Stimulated activated CD4-positive, alpha-beta T cell treated with anti-CD3 and anti-CD28 coated beads, TNF-alpha, amount 100 ng/mL, for 4 hours (primary cell): ENCODE measurements around the gene SLC25A10.
"Not testable (repeated sequence)": the region's sequence is repeated elsewhere in the genome, so short reads cannot be mapped to it uniquely, and the experiment has no call there.

ENCODE experiments used
- DNase-seq, 3 experiments: peaks; one replicate each; pipeline ENCODE4 v3.0.0-alpha.2; 2020; ENCODE audit warnings: low read depth in 3 of 3

SLC25A10 gene

DNA sequence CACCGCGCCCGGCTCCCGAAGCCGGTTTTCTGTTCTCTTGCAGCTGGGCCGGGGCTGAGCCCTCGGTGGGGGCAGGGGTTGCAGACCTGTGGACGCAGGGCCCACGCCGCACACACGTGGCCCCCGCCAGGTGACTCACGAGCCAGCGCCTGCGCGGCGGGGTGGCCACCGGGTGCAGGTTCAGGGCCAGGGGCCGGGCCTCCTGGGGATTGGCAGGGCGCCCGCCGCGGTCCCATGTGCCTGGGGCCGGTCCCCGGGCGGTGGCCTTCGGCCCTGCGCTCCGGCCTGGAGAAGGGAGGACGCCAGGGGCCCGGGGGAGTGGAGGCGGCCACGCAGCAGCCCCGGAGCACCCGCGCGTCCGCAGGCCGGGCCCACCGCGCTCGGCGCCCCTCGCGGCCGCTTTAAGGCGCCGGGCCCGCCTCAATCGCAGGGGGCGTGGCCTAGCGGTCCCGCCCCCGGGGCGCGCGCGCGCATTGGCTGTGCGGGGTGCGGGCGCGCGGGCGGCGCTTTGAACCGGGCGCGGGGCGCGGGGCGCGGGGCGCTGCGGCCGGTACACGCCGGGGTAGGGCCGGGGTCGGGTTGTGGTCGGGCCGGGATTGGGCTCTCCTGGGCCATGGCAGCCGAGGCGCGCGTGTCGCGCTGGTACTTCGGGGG is at the start of gene SLC25A10:
SLC25A10 (plus strand) TSS at position 471 of the 654 bp plus-strand sequence; CDS start at position 614, 143 bp downstream.
- peak; percentile 62 to 81 (median 67) for DNase-seq

- DNase-seq = no peak
These were observed 48.0 kb upstream of the SLC25A10 start for GRCh38 chr17:81664051-81664470.

DNA sequence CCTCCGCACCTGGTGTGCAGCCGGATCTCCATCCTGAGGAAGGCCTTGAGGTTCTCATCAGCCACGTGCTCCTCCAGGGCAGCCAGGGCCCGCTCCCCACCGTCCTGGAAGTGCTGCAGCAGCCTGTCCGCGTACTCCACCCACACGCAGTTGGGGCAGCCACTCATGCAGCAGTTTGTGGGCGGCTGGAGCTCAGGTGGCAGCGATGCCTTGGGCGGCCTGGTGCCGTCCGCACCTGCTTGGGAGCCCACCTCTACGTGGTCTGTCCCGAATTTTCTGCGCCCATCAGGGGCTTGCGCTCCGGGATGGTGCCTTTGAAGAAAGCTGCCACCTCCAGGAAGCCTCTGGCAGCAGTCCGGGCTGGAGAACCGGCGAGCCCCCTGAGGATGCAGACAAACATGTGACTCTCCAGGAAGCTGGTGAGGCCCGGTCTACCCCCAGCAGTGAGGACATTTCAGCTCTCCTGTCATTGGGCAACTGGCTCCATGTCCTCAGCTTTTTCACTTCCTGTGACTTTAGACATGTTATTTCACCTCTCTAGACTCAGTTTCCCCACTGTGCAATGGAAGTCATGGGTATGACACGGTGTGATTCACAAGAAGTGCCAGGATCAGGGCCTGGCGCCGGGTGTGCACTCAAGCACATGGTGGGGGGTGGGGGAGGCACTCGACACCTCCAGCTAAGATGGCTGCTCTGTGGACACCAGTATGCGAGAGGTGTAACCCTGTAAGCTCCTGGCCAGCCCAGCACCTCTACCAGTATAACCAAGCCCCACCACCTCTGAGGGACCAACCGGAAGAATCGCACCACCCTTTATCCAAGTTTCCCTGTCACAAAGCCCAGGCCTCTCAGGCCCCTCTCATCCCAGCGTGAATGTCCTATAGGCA is 46.6 kb upstream of the SLC25A10 start:
- peak; percentile 48 to 54 (median 53) for DNase-seq

- peak in 1 of 3 experiments; percentile 22 for DNase-seq
These were observed 46.1 kb upstream of the SLC25A10 start for GRCh38 chr17:81666092-81666341.

DNA sequence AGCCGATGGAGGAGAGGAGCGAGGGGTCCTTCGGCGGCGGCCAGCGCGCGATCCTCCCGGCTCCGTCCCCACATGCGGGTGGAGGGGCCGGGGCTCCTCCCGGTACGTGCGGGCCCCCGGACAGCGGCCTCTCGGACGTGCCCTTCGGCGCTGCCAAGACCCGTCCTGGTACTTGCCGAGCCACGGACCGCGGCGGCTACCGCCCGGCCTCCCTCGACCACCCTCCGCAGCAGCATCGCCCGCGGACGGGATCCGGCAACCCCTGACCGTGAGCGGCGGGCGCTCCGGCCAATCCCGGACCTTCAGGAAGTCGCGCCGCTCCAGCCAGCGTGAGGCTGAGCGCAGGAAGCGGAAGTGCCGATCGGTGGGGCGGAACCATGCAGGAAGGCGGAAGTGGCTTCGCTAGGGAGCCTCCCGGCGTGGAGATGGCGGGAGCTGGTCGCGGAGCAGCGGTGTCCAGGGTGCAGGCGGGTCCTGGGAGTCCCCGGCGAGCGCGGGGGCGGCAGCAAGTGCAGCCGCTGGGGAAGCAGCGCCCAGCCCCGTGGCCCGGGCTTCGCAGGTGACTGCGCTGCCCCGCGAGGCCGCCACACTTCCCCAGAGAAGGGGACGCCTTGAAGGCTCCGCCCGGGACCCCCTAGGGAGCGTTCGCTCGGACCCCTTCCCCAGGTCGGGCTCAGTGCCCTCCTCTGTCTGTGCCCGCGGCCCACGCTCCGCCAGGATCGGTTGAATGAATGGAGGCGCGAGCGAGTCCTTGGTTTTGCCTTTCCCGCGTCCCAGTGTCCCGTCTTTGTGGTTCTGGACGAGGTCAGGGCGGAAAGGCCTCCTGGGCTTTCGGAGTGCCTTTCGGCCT is 45.5 kb upstream of the SLC25A10 start, which contains the start of the genes CCDC137 and OXLD1:
CCDC137 (plus strand) TSS at position 396 of the 850 bp plus-strand sequence; CDS start at position 426, 30 bp downstream.
OXLD1 (minus strand) TSS at position 264 of the 850 bp plus-strand sequence; CDS start at position 236, 28 bp downstream.
- DNase-seq = peak; percentile 81 to 82 (median 82)

- DNase-seq = no peak
These were observed 44.3 kb upstream of the SLC25A10 start for GRCh38 chr17:81667754-81668153.

GRCh38 chr17:81672504-81672903 is 39.6 kb upstream of the SLC25A10 start:
- no peak for DNase-seq

DNA sequence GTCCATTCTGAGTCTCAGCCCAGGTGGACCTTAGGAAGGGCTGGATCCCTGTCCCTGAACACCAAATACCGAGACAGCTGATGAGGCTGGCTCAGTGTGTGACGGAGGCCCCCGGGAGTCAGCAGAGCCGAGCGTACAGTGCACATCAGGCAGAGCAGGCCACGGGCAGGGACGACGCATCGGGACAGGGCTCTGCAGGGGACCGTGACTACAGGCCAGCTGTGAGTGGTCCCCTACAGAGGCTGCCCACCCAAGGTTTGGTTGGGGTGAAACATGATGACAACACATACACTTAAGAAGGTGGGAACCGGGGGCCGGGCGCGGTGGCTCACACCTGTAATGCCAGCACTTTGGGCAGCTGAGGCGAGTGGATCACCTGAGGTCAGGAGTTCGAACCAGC is 39.1 kb upstream of the SLC25A10 start:
- DNase-seq = no peak

- DNase-seq = no peak
These were observed 38.4 kb upstream of the SLC25A10 start for GRCh38 chr17:81673561-81674258.

DNA sequence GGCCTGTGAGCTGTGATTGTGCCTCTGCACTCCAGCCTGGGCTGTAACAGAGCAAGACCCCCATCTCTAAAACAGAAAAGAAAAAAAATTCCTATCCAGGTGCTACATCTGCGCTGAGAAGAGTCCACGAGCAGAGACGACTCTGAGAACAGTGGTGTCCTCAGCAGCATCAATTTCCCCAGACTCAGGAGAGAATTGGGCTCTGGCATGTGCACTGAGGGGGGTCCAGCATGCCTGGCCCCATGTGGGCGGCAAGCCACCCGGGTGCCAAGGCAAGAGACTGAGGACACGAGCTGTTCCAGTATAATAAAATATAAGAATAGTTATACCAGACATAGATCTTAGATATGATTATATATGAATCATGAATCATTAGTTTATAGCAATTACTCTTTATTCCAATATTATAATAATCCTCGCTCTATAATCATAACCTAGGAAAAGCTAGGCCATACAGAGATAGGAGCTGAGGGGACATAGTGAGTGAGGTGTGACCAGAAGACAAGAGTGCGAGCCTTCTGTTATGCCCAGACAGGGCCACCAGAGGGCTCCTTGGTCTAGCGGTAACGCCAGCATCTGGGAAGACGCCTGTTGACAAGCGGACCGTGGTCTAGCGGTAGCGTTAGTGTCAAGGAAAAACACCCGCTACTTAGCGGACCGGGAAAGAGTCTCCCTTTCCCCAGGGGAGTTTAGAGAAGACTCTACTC is 36.4 kb upstream of the SLC25A10 start:
- DNase-seq = not testable (repeated sequence)

DNA sequence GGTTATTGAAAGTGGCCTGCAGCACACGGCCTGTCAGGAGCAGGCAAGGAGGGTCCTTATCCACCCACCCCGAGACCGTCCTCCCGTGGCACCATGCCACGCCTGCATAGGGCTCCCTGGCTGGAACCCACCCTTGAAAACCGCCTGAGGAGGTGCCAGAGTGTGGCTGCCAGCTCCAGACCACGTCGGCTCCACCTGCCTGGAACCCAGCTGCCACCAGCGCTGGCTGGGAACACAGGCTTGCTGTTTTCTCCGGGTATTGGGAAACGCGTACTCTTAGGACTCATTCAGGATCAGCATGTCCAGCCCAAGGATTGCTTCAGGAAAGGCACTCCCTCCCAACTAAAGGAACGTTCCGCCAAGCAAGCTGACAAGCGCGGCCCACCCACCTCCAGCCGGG is 35.2 kb upstream of the SLC25A10 start:
- DNase-seq = no peak

- no peak for DNase-seq
These were observed 31.9 kb upstream of the SLC25A10 start for GRCh38 chr17:81680150-81680549.

DNA sequence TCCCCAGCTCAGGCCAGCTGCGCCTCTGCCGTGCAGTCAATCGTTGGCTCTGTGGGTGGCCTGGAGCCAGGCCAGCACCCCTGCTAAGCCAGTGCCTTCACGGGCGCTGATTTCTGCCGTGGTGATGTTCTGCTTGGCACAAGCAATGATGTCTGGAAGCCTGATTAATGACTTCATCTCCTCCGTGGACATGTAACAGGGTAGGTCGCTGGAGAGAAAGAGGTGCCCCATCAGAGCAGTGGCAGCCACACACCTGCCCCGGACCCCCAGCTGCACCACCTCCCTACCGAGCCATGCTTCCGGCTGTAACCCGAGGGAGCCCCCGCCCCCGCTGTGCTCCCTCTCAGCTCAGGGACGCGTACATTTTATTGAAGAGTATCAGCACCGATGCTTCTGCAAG is 30.4 kb upstream of the SLC25A10 start:
- no peak for DNase-seq

DNA sequence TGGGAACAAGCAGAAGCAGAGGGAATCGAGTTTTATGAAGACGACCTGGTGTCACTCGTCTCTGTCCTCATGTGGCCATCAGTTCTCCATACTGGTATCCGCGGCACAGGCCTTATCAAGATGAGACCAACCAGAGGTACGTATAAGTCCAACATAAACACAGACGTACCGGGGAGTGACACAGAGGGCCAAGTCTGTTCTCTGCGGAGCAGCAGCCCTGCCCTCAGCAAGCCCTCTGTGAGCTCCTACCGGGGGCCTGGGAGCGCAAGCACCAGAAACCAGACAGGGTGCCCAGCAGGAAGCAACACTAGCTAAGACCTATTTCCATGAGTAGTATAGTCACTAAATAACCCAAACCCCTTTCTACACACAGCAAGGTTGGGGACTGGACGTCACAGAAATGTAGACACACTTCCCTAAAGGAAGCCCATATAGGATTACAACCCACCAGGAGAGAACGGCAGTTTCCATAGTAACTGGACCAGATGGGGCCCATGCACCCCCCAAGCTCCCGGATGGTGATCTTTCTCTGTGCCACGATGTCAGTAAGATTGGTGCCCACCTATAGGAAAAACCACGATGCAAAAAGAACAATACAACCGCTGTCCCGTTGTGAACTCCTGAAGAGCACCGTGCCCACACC is 29.4 kb upstream of the SLC25A10 start:
- no peak for DNase-seq

DNA sequence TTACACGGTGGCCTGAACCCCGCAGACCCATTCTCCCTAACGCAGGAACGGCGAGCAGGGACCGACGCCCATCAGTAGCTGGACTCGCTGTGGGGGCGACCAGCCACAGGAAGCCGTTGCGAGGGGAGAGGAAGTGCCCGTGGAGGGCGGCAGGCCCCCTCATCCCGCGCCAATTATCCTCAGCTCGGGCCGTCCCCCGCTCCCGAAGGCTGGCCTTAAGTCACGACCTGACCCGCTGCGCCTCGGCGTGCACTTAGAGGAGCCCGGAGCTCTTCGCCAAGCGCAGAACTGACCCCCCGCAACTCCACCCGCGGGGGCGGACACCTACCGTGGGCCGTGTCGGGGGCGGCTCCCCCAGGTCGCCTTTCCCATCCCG is 28.9 kb upstream of the SLC25A10 start:
- DNase-seq = no peak

DNA sequence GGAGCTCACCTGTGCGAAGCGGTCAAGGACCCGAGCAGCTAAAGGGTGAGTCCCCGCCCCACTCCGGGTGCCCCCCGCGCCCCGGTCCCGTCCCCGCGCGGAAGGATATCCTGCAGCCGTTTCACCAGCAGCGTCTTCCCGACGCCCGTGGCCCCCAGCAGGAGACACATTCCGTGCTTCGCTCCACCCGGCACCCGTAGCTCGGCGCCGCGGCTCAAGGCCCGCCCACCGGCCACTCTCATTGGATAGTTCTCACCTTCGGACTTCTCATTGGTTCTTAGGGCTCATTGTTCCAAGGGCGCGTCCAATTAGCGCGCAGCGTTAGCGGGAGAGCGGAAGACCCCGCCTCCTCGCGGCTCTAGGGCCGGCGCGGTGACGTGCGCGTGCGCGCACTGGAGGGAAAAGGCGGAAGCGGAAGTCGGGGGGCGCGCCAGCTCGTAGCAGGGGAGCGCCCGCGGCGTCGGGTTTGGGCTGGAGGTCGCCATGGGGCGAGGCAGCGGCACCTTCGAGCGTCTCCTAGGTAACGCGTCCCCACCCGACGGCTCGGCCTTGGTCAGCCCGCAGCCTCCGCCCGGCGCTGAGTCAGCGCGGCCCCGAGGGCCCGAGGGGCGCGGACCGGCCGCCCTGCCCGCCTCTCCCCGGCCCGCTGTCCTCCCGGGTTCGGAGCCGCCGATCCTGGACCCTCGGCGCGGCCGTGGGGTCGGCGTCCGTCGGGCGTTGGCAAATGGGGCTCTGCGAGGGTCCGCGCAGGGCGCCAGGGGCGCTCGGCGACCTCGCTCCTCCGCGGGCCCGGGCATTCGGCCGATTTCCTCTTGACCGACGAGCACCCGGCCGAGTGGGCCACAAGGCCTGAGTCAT is 28.3 kb upstream of the SLC25A10 start, which contains the start of the genes ARL16 and HGS:
ARL16 (minus strand) TSS at position 214 of the 858 bp plus-strand sequence; CDS start at position 170, 44 bp downstream.
HGS (plus strand) TSS at position 428 of the 858 bp plus-strand sequence; CDS start at position 484, 56 bp downstream.
- peak; percentile 92 to 96 (median 95) for DNase-seq

DNA sequence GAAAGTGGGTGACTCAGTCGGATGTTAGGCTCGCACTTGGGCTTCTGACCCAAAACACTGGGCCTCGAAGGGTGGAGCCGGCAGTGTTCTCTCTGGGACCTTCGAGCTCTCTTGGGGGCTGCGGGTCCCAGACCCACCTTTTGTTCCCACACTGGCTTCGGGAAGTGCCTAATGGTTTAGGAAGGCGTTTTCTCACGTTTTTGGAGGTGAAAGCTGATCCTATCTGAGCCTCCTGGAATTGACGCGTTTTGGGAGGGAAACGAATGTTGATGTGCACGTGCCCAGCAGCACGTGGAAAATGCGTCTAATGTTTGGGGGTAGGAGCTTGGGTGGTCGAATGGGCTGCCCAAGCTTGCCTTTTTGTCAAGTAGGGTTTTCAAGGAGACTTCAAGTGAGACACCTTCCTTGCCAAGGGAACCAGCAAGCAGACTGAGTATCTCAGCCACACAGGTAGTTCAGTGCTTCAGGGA is 27.6 kb upstream of the SLC25A10 start:
- DNase-seq = no peak

GRCh38 chr17:81685108-81685507 is 27.0 kb upstream of the SLC25A10 start:
- DNase-seq = no peak

DNA sequence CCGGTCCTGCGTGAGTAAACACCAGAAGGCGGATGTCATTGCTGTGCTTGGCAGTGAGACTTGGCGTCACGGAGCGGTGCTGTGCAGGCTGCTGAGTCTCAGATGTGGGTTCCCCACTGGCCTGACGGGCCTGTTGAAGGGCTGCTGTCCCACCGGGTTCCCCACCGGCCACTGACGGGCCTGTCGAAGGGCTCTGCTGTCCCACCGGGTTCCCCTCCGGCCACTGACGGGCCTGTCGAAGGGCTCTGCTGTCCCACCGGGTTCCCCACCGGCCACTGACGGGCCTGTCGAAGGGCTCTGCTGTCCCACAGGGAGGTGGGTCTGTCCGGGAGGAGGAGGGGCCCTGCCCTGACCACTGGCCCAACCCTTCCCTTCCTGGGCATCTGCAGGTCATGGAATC is 25.5 kb upstream of the SLC25A10 start:
- DNase-seq = no peak
